Muscle of arm (tissue), 12 donors: ENCODE data around the gene WFDC11. TPM values are rescaled to one million over a fixed set of nuclear protein-coding genes. Genes with fewer than 3 reads are reported as not detected.

Experiments used
- DNase-seq: peaks from one replicate; pipeline ENCODE4 v3.0.0-alpha.2; 2013
- polyA plus RNA-seq, 12 donors: library from polyadenylated mRNA; unstranded; fragments of 120-200 nt; gene quantifications; one replicate each; pipeline ENCODE4 v1.2.1, GENCODE V29; 2013; ENCODE audit not compliant: insufficient read length in 12 of 12

WFDC11 gene
- polyA plus RNA-seq, 12 donors, result not detected

DNA sequence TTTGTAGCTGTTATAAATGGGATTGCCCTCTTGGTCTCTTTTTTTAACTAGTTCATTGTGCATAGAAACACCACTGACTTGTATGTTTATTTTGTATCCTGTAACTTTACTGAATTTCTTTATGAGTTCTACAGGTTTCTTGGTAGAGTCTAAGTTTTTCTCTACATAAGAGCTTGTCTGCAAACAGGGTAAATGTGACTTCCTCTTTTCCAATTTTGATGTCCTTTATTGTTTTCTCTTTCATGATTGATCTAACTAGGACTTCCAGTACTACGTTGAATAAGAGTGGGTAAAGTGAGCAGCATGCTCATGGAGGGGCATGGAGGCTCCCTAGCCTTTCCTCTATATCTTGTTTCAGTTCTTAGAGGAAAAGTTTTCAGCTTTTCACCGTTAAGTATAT, 43.5 kb downstream of the WFDC11 start:
- no peak for DNase-seq

DNA sequence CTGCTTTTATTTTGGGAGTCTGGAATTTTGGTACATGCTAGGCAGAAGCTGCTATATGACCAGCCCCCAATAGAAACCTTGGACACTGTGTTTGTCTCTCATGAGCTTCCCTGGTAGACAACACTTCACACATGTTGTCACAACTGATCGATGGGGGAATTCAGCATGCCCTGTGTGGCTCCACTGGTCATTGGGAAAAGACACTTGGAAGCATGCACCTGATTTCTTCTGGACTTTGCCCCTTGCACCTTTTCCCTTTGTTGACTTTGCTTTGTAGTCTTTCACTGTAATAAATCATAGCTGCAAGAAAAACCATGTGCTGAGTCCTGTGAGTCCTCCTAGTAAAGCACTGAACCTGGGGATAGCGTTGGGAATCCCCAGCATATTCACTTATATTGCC, 48.4 kb downstream of the WFDC11 start:
- no peak for DNase-seq

DNA sequence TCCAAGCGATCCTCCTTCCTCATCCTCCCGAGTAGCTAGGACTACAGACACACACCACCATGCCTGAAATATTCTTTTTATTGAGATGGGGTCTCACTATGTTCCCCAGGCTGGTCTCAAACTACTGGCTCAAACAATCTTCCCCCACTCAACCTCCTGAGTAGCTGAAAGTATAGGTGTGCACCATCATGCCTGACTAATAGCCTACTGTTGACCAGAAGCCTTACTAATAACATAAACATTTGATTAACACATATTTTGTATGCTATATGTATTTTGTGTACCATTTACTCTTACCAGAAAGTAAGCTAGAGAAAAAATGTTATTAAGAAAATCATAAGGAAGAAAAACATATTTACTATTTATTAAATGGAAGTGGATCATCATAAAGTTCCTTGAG, 52.4 kb downstream of the WFDC11 start:
- no peak for DNase-seq

DNA sequence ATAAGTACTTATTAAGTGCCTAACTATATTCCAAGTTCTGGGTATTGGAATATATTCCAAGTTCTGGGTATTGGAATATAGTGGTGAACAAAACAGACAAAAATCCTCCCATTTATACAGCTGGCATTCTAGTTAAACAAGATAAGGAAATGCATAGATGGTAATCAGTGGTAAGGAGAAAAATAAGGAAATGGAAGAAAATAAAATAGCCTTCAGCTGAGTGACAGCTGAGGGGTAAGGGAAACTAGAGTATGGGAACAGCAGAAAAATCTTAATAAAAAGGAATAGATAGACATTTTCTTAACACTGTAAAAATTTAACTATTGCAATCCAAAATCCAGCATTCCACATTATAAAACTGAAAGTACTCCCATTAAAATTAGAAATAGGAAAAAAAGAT, 57.7 kb downstream of the WFDC11 start:
- DNase-seq, result no peak

DNA sequence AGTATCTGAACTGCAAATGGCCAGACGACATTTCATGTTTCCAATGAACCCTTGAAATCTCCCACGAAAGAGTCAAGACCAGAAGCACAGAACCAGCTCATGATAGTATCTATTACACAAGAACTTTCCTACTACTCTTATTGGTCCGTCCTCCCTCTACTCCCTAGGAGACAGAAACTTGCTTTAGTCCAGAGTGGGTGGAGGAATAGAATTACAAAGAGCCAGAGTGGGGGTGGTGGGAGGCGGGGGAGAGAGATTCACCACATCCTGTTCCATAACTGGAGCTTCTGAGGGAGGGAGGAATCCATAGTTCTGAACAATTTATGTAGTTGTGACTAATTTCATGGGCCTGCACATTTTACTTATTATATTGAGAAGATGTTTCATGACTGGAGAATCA, 59.0 kb downstream of the WFDC11 start:
- no peak for DNase-seq

DNA sequence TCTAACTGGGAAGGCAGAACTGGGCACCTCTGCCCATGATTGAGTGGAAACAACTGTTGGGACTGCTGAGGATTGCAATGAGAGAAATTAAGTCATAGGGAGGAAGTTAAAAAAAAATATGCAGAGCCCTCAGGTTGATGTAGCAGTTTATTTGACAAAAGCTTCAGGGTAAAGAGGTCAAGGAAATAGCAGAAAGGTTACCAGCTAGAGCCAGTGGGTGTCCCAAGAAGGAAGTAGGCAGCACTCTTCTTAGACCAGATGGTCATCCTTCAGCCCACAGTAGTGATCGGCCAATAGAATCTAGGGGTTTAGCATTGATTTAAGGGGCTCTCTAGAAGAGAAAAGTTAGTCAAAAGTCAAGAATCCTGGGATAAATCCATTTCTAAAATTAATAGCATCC, 62.2 kb downstream of the WFDC11 start:
- DNase-seq, result no peak

Other genes with a start within 250 kb of the WFDC11 start
- 1 to 10 TPM in 5 of 12 donors, under 1 TPM in 2, not detected in 5; 0.74 to 4.2 (median 1.2) TPM for gene WFDC2, start 200.5 kb downstream of the WFDC11 start, polyA plus RNA-seq
- gene SPINT3, start 154.6 kb downstream of the WFDC11 start, polyA plus RNA-seq, result not detected
- not detected for gene WFDC6, start 130.8 kb downstream of the WFDC11 start, polyA plus RNA-seq
- under 1 TPM in 2 of 12 donors, not detected in 10; 0.07 to 0.11 TPM for gene EPPIN, start 122.8 kb downstream of the WFDC11 start, polyA plus RNA-seq
- not detected for gene WFDC8, start 91.0 kb downstream of the WFDC11 start, polyA plus RNA-seq
- not detected for gene WFDC10A, start 40.5 kb downstream of the WFDC11 start, polyA plus RNA-seq
- not detected for gene WFDC9, start 39.0 kb downstream of the WFDC11 start, polyA plus RNA-seq
- gene WFDC13, start 31.8 kb upstream of the WFDC11 start, polyA plus RNA-seq, result under 1 TPM in 1 of 12 donors, not detected in 11; 0.13 TPM
- gene WFDC10B, start 34.8 kb upstream of the WFDC11 start, polyA plus RNA-seq, result not detected
- gene SPINT4, start 52.1 kb upstream of the WFDC11 start, polyA plus RNA-seq, result not detected
- 1 to 10 TPM in 3 of 12 donors, under 1 TPM in 6, not detected in 3; 0.18 to 1.8 (median 0.74) TPM for gene WFDC3, start 121.6 kb upstream of the WFDC11 start, polyA plus RNA-seq
- 10 to 100 TPM in 11 of 12 donors, not detected in 1; 33.2 to 55.0 (median 45.1) TPM for gene DNTTIP1, start 121.7 kb upstream of the WFDC11 start, polyA plus RNA-seq
- gene UBE2C, start 142.4 kb upstream of the WFDC11 start, polyA plus RNA-seq, result 10 to 100 TPM in 11 of 12 donors, not detected in 1; 19.8 to 66.7 (median 30.8) TPM
- gene TNNC2, start 157.1 kb upstream of the WFDC11 start, polyA plus RNA-seq, result 1,000 to 10,000 TPM; 1,517 to 8,366 (median 5,425) TPM
- gene SNX21, start 163.6 kb upstream of the WFDC11 start, polyA plus RNA-seq, result 10 to 100 TPM in 11 of 12 donors, not detected in 1; 14.4 to 30.9 (median 22.4) TPM
- 10 to 100 TPM in 11 of 12 donors, not detected in 1; 14.1 to 28.6 (median 22.1) TPM for gene ACOT8, start 187.2 kb upstream of the WFDC11 start, polyA plus RNA-seq
- gene ZSWIM3, start 187.4 kb upstream of the WFDC11 start, polyA plus RNA-seq, result 1 to 10 TPM in 10 of 12 donors, not detected in 2; 3.0 to 4.1 (median 3.5) TPM
- gene ZSWIM1, start 211.0 kb upstream of the WFDC11 start, polyA plus RNA-seq, result 10 to 100 TPM in 6 of 12 donors, 1 to 10 TPM in 5, not detected in 1; 5.0 to 14.3 (median 10.2) TPM
- 10 to 100 TPM in 1 of 12 donors, 1 to 10 TPM in 10, not detected in 1; 2.9 to 17.1 (median 6.7) TPM for gene SPATA25, start 217.4 kb upstream of the WFDC11 start, polyA plus RNA-seq
- 10 to 100 TPM in 9 of 12 donors, 1 to 10 TPM in 2, not detected in 1; 8.2 to 20.2 (median 11.3) TPM for gene NEURL2, start 221.0 kb upstream of the WFDC11 start, polyA plus RNA-seq
- 100 to 1,000 TPM in 1 of 12 donors, 10 to 100 TPM in 10, not detected in 1; 54.5 to 110 (median 60.1) TPM for gene CTSA, start 221.1 kb upstream of the WFDC11 start, polyA plus RNA-seq
- gene PLTP, start 241.9 kb upstream of the WFDC11 start, polyA plus RNA-seq, result 10 to 100 TPM in 11 of 12 donors, not detected in 1; 13.1 to 54.0 (median 21.1) TPM